ENCODE data around the gene PRMT9.

DNA sequence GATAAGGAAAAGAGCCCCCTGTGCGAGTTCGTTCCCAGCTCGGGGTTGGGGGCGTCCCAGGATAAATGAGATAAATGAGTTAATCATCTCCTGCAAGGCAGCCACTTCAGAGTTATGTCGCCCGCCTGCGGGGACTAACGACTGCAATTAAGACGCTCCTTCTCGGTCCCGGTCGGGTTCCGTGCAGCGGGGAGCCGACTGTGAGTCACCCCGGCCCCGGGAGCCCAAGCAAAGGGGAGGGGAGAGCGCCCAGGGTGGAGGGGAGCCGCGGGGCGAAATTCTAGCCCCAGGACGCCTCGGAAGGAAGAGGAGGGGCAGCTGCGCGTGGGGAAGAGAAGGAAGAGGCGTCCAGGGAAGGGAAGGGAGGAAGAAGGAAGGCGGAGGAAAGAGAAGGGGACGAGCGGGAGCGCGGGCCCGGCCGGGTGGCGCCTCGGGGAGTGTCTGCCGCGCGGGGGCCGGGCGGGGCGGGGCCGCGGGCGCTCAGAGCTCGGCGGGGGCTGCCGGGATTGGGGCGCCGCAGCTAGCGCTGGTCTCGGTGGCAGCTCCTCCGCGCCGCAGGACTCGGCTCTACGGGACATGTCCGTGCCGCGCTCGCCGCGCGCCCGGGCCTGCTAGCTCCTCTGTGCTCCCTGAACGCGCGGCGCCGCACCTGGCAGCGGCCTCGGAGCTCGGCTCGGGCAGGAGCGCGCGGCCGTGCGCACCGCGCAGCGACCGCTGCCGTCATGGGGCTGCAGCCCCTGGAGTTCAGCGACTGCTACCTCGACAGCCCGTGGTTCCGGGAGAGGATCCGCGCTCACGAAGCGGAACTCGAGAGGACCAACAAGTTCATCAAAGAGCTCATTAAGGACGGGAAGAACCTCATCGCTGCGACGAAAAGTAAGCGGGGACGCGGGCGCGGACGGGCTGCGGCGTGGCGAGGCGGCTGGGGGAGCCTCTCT, 47.9 kb upstream of the PRMT9 start, which contains the start of gene ARHGAP10:
- TF ChIP-seq, protein P1, sequence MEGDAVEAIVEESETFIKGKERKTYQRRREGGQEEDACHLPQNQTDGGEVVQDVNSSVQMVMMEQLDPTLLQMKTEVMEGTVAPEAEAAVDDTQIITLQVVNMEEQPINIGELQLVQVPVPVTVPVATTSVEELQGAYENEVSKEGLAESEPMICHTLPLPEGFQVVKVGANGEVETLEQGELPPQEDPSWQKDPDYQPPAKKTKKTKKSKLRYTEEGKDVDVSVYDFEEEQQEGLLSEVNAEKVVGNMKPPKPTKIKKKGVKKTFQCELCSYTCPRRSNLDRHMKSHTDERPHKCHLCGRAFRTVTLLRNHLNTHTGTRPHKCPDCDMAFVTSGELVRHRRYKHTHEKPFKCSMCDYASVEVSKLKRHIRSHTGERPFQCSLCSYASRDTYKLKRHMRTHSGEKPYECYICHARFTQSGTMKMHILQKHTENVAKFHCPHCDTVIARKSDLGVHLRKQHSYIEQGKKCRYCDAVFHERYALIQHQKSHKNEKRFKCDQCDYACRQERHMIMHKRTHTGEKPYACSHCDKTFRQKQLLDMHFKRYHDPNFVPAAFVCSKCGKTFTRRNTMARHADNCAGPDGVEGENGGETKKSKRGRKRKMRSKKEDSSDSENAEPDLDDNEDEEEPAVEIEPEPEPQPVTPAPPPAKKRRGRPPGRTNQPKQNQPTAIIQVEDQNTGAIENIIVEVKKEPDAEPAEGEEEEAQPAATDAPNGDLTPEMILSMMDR (IDR thresholded peaks at IDR 0.05; ENCODE audit: borderline replicate concordance, extremely low read depth, low read length, poor library complexity, severe bottlenecking), result no peak
- no peak for TF ChIP-seq EZH2 (IDR thresholded peaks at IDR 0.05; ENCODE audit: borderline replicate concordance, low read depth, low read length, severe bottlenecking)
